Astrocyte (in vitro differentiated cells and primary cell): ENCODE results near the gene SMC3.

Experiments used
- CTCF ChIP-seq: IDR thresholded peaks from 2 replicates; pipeline ENCODE4 v1.5.1; 2011; ENCODE audit warnings: low read depth, mild to moderate bottlenecking, inconsistent platforms, low read length, moderate library complexity; ENCODE audit not compliant: insufficient read depth
- EZH2 ChIP-seq: IDR thresholded peaks from 2 replicates; pipeline ENCODE4 v1.6.1; 2012; ENCODE audit warnings: mild to moderate bottlenecking, low read length, inconsistent platforms; ENCODE audit not compliant: insufficient read depth

- TF ChIP-seq CTCF (no peak), EZH2 (no peak)
Observed at GRCh38 chr10:110576220-110576619, 8.7 kb downstream of the SMC3 start.
